ENCODE measurements around the gene CCDC15.
"Not testable (repeated sequence)": the region's sequence is repeated elsewhere in the genome, so short reads cannot be mapped to it uniquely, and the experiment has no call there.

CCDC15 gene

DNA sequence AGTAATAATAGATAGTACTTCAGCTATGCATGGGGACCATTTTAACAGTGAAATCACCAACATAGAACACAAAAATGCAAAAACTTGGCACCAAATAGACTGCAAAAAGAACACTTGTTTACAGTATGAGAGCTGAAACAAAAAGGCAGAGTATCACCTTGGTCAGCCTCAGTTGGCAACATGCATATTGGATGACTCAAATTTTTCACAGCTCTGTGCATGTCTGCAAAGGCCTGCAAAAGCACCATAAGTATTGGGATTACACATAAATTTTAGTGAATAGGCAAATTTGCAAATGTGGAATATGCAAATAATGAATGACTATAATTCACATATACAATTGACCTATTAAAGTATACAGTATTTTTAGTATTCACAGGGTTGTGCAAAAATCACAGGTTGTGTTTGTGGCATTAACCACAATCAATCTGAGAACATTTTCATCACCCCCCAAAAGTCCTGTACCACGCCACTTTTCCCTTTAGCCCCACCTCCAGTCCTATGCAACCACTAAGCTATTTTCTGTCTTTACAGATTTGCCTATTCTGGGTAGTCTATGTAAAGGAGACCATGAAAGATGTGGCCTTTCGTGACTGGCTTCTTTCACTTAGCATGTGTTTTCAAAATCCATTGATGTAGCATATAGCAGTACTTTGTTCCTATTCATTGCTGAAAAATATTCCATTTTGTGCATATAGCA lies 47.2 kb downstream of the CCDC15 start:
- no peak for FAIRE-seq

DNA sequence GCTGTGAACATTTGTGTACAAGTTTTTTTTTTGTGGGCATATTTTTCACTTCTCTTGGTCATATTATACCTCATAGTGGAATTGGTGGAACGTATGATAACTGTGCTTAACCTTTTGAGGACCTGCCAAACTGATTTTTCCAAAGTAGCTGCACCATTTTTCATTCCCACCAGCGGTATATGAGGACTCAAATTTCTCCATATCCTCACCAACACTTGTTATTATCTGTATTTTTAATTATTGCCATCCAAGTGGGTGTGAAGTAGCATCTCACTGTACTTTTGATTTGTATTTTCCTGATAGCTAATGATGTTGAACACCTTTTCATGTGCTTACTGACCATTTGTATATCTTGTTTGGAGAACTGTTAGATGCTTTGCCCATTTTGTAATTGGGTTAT lies 47.8 kb downstream of the CCDC15 start:
- no peak for FAIRE-seq

DNA sequence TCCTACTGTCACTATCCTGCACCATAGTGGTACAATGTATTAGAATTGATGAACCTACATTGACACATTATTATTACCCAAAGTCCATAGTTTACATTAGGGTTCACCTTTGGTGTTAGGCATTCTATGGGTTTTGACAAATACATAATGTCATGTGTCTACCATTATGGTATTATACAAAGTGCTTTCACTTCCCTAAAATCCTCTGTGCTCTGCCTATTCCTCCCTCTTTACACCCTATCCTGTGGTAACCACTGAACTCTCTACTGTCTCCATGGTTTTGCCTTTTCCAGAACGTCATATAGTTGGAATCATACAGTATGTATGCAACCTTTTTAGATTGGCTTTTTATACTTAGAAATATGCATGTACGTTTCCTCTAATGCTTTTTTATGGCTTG lies 51.5 kb downstream of the CCDC15 start:
- FAIRE-seq: no peak

DNA sequence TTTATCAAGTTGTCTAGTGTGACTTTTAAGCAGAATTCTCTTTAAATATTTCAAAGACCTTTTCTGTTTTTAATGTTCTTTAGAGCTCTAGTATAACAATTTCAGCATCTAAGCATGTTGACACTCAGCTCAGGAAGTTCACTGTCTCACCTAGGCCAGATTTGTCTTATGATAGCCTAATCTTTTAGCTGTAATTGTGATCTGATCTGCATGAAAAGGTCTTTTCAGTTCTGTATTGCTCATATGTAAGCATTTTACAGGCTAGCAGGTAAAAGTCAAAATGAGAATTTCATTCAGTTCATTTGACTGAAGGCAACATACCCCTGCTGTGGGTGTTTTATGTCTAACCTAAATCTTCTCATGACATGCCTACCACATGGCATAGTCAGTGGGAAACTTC lies 62.4 kb downstream of the CCDC15 start:
- no peak for FAIRE-seq

DNA sequence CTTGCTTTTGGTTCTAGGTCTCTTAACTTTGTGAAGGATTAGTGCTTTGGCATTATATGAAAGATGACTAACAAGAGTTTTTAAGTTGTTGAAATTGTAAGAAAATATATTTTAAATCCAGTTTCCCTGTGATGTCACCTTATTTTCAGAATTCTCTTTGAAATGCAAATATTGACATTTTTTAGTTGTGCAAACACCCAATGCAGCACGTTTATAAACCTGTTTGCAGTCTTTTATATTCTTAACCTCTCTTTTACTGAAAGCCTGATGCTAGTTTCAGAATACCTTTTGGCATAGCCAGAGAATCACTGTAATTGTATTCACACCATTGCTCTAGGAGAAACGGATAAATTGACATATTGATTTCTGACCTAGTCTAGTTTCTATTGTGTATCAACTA lies 66.3 kb downstream of the CCDC15 start:
- no peak for FAIRE-seq

DNA sequence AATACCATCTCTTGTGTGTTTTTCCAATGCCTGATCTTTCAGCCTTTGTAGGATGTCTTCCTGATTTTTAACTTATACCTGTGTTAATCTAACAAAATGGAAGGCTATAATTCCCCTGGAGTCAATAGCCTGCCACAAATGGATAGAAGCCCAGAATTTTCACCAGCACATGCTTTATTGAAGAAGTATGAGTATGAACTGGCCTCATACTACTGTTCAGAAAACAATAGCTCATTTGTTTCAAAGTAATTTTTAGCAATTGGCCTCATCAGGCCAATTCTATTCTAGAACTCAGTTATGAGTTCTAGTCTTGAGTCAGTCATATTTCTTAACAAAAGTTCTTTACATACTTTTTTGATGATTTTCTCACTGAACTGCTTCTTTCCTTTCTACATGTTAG lies 68.5 kb downstream of the CCDC15 start:
- FAIRE-seq: no peak

DNA sequence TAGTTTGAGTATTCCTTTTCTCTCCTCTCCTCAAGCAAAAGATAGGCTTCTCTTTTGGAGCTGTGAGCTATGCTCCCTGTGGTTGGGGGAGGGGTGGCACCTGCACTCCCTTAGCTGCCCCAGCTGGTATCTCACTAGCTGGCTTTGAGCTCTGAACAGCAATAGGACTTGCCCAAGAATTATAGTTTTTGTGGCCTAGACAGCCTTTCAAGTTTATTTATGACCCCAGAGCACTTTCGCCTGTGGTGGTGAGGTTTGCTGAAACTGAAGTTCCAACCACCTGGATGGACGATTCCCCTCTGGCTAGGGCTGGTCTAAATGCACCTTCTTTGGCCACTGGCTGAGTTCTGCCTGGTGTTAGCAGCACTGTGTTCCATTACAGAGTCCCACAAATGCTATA lies 72.0 kb downstream of the CCDC15 start:
- no peak for FAIRE-seq

DNA sequence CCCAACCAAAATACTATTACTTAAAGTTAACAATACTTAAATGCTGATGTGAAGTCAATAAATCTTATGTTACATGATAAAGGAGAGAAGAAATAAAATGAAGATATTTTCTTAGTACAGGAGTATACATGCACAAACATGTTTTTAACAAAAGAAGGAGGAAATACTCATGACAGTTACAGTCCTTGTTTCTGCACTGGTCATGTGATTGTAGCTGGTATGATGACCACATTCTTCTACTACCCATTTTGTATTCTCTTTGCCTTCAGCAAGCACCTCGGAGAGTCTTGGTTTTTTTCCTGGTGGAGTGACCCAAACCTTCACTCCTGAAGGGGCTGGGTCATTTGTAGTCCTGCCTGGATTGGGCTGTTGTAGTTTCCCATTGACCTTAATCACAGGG lies 75.4 kb downstream of the CCDC15 start:
- FAIRE-seq: not testable (repeated sequence)

DNA sequence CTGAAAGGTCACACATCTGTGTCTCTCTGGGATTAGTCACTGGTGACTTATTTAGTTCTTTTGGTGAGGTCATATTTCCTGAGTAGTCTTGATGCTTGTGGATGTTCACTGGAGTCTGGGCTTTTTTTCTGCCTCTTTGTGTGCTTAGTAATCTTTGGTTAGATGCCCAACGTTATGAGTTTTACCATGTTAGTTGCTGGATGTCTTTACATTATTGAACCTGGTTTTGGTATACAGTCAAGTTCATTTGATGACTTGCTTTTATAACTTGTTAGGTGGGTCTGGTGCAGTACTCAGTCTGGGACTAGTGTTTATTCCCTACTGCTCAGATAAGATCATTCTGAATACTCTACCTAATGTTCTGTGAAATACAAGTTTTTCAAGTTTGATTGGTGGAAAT lies 82.9 kb downstream of the CCDC15 start:
- FAIRE-seq: no peak

DNA sequence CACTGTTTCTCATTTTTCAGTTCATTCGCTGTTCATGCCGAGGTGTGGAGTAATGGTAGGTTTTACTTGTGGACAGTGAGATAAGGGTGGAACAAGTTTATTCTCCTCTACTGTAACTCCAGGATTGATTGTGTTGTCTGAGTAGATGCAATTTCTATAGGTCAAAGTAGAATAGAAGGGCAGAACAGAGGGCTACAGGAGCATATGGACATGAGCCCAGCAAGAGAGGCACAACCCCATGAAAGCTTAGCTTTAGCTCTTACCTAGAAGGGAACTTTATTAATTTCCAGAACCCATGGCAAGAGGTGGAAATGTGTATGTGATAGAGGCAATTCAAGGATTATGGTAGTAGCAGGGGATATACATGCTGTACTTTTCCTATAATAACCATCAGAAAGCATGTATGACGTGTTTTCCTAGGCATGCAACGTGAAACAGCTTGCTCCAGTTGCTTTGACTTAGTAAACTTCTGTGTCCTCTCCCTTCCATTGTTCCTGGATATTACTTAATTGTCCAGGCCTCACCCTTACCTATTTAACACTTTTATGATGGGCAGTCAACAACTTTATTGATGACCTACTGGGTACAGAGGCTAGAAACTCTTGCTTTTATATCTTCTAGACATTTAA lies 95.3 kb downstream of the CCDC15 start:
- no peak for FAIRE-seq

DNA sequence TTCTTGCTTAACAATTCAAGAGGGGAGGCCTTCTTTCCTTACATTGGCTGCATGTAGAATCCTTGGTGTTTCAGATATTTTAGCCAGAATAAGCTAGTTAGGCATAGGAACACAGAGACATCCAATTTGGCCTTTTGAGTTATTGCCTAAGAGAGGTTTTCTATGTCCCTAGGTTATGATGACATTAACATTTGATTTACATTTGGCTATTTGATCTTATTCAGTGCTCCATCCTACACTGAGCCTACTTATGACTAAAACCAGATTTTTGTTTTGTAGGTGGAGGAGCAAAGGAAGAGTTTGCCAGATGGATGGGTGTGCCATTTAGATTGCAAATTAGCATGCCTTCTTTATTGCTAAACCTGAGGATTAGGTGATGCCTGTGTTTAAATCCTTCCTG lies 98.0 kb downstream of the CCDC15 start:
- no peak for FAIRE-seq

DNA sequence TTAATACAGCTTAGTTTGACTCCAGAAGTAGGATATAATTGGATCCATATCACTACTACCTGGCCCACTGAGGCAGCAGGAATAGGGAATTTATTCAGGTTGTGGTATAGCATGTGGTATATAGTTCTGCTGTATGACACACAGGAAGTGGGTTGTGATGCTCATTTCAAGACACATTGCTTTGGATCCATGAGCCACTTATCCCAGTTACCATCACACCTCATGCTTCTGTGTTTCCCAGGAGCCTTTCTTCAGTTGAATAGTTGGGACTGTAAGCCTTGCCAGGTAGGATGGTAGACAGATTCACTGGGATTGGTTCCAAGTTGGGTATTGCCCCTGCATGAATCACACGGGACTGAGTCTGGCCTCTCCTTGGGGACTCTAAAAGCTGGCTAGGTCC lies 99.2 kb downstream of the CCDC15 start:
- FAIRE-seq: no peak

DNA sequence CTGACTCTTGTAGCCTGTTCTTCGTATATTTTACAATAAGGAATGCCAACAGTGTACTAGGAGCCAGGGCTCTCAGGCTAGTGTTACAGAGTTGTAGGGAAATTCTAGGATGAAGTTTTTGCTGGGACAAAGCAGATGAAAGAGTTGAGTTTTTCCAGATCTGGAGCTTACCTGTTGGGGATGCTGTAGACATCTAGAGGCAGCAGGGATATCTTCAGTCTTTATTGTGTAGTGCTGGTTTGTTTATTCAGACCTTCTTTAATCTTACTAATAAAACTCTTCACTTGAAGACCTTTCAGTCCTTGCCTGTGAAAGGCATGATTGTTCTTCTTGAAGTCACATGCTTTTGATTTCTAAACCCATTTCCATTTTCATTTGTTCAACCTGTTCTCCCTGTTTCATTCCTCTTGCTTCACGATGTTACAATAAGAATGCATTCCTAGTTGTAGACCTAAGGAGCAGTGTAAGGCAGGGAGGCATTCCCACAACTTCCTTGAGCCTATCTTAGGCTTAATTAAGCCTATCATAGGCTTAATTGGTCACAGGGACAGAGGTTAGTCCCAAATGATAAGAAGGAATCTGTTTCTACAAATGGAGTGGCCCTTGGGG lies 101.2 kb downstream of the CCDC15 start:
- no peak for FAIRE-seq

DNA sequence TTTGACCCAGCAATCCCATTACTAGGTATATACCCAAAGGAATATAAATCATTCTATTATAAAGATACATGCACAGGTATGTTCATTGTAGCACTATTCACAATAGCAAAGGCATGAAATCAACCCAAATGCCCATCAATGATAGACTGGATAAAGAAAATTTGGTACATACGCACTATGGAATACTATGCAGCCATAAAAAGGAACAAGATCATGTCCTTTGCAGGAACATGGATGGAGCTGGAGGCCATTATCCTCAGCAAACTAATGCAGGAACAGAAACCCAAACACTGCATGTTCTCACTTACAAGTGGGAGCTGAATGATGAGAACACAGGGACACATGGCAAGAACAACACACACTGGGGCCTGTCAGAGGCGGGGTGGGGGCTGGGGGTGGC lies 102.1 kb downstream of the CCDC15 start:
- not testable (repeated sequence) for FAIRE-seq

DNA sequence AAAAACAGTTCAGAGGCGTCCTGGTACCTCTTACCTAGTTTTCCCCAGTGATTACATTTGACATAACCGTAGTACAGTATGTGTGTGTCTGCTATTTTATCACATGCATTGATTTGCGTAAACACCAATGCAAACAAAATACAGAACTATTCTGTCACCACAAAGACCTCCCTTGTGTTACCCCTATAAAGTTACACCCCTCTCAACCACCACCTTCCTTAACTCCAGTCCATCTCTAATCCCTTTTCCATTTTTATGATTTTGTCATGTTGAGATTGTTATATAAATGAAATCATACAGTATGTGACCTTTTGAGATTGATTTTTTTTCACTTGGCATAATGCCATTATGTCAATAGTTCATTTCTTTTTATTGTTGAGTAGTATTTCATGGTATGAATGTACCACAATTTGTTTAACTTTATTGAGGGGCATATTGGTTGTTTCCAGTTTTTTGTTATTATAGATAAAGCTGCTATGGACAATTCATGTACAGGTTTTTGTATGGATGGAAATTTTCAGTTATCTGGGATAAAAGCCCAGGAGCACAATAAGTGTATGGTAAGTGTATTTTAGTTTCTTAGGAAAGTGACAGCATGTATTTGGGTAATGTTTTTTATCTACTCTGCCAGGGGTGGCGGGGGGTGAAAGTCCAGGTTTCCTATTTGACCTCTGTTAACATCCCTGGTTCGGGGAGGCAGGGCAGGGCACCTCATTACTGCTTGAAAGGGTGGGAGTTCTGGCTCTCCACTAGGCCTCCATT lies 103.1 kb downstream of the CCDC15 start:
- no peak for FAIRE-seq

DNA sequence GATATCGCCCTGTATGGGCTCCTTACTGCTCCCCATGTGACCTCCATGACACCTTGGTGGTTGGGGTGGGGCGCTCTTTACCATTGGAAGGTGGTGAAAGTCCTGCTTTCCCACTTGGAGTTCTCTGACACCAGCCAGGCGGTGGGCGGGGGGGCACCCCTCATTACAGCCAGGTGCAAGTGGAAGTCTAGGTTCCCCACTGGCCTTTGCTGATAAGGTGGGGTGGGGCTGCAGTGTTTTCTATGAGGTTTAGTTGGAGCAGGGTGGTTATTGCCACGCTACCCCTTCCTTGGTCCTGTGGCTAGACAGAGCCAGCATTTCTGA lies 103.7 kb downstream of the CCDC15 start:
- FAIRE-seq: no peak

DNA sequence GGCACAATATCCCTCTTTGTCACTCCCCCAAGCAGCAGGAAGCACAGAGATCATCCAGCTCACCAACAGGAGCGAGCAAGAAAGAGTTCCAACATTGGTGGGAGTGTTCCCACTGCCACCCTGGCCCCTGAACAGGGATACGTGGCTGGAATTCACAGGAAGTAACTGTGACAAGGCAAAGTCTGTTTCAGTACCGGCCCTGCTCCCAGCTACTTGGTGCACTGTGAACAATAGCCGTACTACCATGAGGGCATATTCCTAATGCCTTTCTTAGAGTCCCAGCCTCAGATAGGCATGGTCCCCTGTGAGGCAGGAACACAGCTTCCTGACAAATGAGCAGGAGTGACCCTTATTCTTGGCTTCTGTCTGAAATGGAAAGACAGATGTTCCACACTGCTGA lies 107.3 kb downstream of the CCDC15 start:
- FAIRE-seq: no peak

DNA sequence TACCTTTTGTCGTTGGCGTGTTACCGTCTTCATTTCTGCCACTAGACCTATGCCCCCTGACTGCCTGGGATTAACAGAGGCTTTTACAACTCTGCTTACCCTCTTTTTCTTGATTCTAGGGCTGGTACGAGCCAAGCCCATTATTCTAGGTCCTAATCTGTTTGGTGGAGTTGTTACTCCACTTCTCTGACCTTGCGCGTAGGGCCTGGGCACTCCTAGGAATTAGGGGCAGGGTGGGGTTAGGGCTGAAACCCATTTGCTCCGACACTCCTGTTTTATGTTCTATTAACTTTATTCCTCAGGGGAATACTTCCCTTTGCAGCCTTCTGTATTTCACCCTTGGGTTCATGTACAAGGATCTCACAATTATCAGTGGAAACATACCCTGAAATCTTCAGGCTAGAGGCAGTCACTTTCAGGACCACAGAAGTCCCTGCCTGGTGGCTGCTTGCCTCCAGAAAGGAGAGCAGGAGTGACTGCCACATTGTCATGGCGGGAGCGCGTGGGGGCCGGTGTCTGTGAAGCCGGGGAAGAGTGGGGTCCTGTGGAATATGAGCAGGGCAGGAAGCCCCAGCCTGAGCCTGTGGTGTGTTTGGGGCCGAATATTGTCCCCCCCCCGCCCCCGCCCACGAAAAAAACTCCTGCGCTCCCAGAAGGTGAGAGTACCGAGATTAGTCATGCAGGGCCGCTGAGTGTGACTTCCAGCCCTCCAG lies 108.4 kb downstream of the CCDC15 start:
- no peak for FAIRE-seq

DNA sequence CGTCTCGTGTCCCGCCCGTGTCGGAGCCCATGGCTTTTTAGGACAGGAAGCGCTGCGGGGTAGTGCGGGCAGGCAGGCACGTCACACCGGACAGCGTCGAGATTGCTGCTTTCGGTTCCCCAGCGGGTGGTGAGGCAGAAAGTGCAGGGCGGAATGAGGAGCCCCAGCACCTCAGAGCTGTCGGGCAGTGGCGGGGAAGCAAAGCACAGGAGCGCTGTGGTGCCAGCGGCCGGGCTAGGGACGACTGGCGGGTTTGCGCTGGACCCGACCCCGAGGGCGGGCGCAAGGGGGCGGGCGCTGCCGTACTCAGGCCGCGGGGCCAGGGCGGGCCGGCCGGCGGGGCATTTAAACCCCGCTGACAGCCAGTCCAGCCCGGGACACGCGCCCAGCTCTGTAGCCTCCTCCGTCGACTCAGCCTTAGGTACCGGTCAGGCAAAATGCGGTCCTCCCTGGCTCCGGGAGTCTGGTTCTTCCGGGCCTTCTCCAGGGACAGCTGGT lies 109.0 kb downstream of the CCDC15 start, which contains the start of gene SLC37A2:
Gene SLC37A2 (plus strand): TSS at position 375 of the 498 bp plus-strand sequence. CDS start 63 bp downstream, at position 438.
- FAIRE-seq: no peak

DNA sequence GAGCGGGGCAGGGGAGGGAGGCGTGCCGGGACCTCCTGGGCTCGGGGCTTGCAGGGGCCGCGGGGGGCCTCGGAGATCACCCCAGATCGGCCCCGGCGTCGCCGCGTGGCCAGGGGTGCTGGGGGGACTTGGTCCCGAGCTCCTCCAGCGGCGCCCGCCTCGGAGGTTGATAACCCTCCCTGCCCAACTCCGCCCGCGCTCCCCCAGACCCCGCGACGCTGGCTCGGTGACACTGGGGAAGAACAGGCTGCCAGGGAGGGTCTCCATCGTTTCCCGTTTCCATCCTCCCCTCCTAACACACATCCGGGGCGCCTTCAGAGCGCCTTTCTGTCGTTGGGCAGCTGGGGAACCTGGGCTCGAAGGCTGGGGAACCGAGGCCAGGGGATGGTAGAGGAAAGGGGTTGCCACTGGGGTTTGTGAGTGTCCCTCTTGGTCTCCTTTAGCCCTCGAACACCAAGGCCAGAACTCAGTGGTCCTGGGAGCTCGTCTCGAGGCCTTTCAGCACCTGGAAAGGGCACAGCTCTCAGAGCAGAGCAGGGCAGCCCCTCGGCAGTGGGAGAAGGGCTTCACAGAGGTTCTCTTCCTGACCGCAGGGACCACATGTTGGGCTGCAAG lies 109.5 kb downstream of the CCDC15 start:
- no peak for FAIRE-seq

DNA sequence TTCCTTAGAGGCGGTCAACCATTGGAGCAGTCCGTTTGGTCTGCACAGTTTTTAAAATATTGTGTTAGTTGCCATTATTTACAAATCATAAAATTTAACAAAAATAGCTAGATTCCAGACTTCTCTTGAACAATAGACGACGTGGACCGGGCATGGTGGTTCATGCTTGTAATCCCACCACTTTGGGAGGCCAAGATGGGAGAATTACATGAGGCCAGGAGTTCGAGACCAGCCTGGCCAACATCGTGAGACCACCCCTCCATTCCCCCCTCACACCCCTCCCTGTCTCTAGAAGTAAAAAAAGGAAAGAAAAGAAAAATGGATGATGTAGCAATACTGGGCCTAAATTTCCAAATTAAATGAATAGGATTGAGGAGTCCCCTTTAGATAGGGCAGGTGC lies 110.1 kb downstream of the CCDC15 start:
- no peak for FAIRE-seq

DNA sequence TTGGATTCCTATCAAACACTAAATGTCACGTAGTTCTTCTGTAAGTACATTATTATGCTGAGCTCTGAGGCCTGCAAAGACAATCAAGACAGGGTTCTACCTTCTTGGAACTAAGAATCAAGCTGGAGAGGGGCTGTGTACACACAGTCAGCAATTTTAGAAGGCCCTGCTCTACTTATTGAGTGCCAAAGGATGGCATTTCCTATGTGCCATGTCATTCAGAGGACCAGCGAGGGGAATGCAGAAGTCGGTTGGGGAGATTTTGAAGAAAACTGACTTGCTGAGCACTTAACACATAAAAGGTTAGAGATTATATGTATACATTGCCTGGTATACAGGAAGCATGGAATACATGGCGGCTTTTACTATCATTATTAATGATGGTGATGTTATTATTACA lies 114.4 kb downstream of the CCDC15 start:
- no peak for FAIRE-seq

All from endometrium (tissue), 2 donors.